Middle frontal gyrus (tissue), 1 donor: ENCODE measurements around the gene ARID1B.

ENCODE experiments used
- DNase-seq: peaks from one replicate; pipeline ENCODE4 v3.0.0-alpha.2; 2015; ENCODE audit warnings: low spot score; ENCODE audit errors: extremely low spot score

The ARID1B gene

DNA sequence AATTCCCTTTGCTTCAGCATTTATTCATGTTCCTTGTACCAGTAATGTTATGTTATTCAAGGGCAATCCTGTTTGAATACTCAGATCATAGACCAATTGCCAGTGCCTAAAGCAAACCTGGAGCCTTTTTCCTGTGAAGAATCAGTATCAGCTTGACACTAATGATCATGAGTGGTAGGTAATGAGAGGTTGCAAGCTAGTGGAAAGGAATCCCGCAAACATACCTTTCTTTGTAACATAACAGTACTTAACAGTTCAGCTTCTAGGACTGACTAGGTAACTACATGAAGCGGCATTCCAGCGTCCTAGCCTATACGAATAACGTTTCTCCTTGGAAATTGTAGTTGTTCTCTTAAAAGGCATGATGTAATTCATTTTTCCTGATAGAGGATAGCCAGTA lies 292.4 kb downstream of the ARID1B start:
- DNase-seq, result no peak

DNA sequence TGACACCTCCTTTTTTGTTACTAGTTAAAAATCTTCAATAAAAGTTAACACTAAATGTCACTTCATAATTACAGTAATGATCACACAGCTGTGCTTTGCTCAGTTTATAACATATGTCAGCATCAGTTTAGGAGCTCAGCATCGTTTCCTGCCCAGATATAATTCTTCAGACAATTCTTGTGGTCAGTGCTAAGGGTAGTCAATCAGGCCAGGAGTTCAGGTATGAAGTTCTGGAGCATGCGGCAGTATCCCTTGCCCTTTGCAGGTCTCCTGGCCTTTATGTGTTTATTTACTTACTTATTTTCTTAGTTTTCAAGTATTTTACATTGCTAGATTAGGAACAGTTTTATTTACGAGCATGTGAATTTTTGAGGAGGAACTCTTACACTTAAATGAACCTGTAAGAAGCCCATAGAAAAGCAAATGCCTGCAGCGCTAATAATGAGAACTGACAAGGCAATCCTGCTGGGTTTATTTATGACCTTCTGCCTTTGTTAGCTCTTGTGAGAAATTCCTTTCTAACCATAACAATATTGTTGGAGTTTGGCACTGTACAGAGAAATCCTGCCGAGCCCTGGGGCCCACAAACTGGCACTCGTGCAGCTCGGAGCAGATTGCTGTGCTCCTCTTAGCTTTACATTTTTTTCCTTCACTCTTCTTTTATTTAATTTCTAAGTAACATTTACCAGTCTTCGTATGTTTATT lies 293.4 kb downstream of the ARID1B start:
- no peak for DNase-seq

DNA sequence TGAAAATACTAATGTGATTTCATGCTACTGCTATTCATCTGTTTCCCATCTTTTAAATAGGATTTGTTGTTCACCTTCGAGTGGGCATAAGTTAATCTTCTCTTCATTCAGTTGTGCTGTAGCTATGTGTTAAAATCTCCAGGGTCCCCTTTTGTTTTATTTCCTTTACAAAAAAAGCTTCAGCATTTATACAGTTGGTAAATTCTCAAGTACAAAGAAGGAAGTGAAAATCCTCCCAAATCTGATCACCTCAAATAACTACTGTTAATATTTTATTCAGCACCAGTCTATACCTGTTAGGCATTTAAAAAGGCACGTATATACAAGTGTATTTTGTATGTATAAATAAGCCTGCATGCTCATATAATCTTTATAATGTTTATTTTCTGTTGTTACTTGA lies 294.9 kb downstream of the ARID1B start:
- DNase-seq, result no peak

DNA sequence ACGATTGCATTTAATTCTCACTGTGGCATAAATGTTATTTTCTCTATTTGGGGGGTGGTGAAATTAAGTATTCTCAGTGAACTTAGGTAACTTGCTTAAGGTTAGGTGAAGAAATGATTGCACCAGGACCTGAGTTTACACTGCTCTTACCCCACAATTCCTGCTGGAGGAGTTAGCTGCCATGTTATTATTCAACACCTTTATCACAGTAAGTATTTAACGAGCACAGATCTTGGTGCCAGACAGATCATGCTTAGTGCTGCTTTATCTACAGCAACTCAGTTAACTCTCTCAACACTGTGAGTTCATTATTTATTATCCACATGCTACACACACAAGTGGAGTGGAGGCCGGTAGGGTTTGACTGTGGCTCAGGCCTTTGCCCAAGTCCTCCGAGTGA lies 296.4 kb downstream of the ARID1B start:
- no peak for DNase-seq

DNA sequence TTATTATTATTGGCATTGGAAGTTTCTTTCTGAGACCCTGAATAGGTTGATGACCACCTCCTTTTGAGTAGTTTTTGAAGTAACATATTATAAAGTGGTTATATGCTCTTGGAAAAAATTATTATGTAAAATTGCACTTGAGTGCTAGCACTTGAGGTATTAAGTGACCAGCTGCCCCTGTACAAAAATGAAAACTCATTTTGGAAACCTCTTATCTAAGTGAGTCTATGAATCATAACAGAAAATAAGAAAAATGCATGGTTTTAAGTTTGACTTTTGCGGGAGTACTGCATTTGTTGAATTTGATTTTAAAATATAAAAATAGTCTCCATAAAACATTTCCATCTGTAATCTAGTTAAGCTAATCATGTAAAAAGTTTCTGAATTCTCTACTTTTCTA lies 297.8 kb downstream of the ARID1B start:
- DNase-seq, result no peak

DNA sequence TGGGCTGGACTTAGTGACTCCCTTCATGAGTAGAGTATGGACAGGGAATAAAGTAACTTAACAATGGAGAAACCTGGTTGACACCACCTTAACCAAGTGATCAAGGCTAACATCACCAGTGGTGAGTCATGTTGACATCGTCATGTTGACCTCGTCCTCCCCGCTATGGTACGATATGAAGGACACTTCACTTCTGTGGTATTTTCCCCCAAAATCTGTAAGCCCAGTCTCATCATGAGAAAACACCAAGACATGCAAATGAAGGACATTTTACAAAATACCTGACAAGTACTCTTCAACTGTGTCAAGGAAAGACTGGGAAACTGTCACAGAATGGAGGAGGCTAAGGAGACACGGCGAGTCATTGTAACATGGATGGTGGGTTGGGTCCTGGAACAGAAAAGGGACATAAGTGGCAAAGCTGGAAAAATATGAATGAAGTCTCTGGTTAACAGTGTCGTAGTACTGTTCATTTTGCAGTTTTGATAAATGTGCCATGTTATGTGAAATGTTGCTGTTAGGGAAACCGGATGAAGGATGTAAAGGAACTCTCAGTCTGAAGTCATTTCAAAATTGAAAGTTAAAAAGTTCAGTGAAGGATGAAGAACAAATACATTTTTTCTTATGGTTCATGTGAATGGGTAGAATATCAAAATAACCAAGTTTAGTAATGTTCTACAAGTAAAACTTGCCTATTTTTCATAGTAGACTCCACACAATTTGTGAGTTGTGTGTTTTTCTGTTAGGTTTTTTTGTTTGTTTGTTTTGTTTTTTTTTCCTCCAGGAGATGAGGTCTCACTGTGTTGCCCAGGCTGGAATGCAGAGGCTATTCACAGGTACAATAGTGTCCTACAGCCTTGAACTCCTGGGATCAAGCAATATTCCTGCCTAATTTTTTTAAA lies 298.6 kb downstream of the ARID1B start:
- DNase-seq, result no peak

DNA sequence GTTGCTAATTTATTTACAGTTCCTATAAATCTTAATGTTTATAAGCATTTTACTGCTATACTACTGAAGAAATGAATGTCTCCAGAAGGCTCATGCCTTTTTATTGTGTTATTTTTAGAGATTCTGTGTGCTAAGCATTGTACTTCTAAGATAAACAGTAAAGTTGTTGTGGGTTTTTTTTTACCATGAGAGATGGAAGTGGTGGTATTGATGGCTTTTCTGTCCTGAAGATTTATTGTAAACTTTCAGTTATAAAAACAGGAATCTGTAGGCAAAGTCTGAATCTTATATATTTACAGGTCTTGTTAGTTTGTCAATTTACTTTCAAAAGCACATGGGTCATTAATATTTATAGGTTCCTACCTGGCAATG lies 299.3 kb downstream of the ARID1B start:
- no peak for DNase-seq

DNA sequence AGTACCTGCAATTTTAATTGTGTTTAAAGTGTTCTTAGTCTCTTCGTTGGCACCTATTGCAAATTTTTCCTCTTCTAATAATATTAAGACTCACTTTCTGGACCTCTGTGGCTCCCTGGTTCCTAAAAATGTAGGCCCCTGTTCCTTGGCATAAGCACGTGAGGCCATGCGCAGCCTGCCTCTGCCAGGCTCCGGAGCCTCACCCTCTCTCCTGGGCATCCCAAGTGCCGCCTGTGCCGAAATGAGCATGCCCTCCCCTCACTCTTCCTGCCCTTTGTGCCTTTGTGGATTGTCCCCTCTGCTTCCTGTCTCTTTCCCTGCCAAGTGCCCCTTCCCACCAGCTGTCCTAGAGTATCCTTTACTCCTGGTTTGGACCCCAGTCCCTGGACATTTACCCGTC lies 300.1 kb downstream of the ARID1B start:
- no peak for DNase-seq

DNA sequence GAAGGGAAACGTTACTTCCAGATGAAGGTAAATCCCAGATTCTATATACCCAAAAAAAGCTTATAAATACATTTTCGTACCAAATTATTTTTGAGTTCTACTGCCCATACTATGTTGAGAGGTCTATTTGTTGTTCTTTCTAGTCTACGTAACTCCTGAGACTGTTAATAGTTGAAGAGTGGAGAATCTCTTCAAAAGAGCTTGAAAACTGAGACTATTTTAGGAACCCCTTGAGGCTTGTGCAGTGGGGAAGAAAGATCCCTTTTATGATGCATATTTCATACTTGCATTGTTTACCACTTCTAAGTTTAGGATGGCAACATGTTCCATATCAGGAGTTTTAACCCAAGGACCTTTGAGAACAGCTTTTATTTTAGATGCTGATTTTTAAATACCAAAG lies 301.1 kb downstream of the ARID1B start:
- DNase-seq, result no peak

DNA sequence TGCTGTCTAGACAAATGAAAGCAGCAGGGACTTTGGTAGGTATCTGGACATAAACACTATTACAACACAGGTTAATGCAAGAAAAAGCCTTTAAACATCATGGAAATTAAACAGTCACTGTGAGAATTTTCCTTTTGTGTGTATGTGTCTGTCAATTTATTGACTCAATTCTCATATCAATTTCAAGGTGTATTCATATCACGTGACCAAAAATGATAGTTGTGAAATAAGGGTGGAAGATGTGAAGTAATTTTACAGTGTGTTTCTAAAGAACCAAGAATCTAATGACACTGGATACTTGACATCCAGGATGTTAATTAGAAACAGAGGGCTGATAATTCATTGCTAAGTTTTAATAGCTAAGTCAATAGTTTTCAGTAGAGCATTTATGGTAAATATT lies 302.1 kb downstream of the ARID1B start:
- no peak for DNase-seq

DNA sequence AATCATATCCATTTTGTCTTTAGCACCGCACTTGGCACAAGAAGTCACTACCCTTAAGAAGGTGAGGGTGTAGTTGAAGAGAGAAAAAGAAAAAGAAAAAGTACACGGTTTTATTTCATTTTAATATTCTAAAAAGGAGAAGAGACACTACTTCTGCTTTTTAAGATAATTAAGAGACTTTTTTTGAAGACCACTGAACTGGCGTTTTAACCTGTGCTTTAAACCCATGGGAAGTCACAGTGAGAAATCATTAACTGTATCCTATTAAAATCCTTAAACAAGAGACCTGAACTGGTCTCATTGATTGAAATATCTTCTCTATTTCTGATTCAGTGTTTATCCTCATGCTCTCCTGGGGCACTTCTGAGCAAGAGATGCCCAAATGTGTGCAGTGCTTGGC lies 302.6 kb downstream of the ARID1B start:
- no peak for DNase-seq

DNA sequence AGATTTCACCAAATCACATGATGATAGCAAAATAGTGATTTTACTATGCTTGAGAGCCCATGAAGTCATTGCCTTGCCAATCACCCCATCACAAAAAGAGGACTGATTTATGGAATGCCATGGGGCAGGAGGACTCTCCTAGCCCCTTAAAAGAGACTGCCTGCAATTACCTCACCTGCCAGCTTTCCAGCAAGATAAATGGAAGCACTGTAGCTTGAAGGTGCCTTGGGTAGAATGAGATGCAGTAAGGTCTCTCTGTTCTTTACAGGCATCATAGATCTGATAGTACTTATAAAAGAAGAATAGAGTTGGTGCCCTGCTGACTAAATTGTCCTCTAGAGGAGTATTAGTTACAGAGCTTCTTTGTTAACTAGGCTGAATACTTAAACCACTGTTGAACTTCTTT lies 303.8 kb downstream of the ARID1B start:
- DNase-seq, result no peak

DNA sequence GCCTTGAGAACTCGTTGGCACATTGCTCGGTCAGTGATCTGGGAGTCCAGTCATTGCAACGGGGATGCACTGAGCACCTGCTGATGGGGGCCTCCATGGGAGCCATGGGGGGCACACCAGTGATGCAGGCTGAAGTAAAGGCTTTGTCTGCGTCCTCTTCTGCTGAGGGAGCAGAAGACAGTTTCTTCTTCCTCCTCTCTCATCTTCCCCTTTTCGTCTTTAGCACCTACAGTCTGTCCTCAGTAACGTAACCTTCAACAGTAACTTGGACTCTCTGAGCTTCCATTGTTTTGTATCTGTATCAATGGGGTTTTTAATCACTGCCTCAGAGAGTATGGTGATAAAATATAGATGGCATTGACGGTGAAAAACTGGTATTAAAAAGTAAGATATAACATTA lies 306.2 kb downstream of the ARID1B start:
- no peak for DNase-seq

DNA sequence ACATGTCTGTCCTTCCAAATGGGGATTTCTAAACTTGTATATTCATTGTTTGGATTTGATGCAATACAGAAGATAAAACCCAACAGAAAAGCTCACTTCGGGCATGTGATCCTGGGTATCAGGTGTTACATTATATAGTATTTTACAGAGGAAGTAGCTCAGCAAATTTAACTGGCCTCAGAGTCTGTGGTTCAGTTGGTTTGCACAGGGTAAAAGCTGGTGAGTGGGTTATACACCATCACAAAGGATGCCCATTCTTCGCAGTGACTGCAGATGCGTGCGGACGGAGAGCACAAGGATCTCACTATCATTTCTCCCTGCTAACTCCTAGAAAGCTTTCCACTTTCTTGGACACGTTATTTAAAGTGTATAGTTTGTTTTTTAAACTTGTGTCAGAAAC lies 309.5 kb downstream of the ARID1B start:
- no peak for DNase-seq

DNA sequence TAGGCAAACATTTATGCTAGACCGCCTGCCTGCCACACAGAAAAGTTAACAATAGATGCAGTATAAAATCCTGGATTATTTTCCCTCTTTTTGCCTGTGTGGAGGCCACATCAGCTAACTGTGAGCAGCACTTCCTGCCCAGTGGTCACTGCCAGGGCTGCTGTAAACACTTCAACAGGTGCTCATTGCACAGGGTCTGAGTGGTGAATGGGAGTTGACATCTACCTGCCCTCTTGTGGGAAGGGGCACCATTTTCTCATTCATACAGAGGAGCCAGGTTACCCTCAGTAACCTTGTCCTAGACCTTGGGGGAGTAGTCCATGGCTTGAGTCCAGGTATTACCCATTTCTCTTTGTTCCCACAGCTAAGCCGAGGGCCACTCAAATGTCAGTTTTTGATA lies 310.8 kb downstream of the ARID1B start:
- no peak for DNase-seq

DNA sequence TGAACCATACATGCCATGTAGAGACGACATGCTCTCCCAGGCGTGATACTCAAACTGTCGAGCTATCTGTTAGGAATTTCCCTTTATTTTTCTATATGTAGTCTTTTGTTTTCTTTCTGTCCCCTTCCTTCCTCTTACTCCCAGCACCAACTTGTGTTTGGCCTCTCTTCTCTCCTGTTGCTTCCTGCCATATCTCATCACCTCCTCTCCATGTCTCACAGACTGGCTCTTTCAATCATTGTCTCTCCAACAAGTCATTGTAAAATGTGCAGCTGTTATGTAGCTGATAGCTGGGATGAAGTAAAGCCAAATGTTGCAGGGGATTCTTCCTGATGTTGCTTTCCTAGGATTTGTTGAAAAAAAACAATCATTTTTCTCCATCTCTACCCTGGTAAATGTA lies 311.7 kb downstream of the ARID1B start:
- no peak for DNase-seq

DNA sequence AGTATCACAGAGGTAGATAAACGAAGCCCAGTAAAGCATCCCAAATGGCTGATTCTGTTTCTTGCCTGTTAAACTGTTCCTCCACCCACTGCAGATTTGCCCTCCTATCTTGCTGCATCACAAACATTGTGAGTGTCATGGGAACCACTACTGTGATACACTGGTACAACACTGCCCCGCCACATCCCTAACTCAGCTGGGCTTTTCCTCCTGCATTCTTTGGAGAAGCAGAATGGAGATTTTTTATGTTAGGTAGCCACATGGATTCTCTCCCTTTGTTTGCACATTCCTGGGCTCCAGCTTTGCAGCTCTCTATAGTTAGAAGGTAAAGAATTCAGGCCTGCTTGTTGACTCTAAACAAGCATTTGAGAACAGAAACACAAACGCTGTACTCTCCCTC lies 312.1 kb downstream of the ARID1B start:
- no peak for DNase-seq

DNA sequence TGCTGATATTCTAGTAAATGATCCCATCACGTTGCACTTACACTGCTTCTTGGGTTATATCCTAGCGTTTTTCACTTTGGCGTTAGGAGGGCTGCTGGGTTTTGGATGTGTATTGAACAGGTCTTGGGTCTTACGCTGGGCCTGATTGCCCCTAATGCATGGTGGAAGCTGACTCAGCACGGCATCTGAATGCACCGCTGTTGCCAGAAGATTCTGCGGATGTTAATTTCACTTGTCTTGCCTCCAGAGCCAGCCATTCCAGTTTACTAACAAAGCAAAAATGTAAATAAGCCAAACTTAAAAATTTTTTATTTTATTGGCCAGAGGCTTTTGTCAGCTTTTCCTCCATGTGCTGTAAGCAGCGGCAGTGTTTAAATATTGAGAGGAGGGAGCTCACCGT lies 312.7 kb downstream of the ARID1B start:
- DNase-seq, result no peak

DNA sequence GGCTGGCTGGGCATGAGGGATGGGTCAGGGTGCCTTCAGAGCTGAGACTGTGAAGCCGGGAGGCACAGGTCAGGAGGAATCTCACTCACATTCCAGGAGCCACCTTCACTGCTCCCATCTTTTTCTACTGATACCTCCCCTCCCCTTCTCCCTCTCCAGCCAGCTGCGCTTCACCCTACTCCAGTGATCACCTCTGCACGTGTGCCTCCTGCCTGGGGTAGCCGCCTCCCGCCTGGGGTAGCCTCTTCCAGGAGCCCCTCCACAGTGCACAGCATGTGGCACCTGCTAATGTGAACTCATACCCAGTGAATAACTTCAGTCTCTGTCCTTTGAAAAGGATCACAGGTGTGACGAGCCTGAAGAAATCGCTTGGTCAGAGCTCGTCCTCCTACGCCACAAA lies 313.6 kb downstream of the ARID1B start:
- DNase-seq, result no peak

DNA sequence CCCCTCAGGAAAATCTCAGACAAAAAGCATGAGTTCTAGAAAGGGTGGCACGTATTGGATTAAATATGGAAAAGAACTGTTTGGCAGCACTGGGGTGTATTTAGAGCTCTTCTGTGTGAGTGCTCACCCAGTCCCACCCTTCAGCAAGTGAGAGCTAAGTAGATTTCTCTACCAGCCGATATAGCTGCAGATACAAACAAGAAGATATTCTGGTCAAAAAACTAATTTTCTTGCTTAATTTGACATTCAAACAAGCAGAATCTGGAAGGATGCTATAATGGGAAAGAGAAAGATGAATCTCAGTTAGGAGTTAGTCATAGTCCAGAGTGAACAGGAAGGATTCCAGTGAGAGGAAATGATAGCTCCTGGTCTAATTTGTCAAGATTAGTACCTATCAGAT lies 314.1 kb downstream of the ARID1B start:
- no peak for DNase-seq

DNA sequence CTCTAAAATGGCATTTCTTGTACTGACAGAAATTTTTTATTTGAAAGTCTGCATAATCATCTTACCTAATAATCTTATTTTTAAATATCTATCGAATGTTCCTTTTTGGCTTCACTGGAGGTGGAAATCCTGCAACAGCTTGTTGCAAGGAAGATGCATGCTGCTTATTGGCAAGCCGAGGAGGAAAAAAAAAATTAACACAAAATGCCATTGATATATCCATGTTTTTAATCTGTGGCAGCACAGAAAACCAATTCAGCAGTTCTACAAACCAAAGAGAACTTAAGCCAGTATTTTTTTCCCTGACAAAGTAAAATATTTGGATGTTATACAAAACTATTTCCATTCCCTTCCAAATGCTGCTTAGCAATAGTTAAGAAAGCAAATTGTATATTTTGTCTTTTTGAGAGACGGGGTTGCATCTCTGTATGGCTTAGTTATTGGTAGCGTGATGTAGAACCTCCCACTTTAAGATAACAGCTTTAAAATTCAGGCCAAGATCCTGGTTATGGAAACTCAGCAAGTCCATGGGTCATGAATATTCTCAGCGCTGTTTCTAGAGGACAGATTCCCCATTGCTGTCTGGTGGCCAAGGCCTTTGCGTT lies 314.8 kb downstream of the ARID1B start:
- DNase-seq, result no peak

DNA sequence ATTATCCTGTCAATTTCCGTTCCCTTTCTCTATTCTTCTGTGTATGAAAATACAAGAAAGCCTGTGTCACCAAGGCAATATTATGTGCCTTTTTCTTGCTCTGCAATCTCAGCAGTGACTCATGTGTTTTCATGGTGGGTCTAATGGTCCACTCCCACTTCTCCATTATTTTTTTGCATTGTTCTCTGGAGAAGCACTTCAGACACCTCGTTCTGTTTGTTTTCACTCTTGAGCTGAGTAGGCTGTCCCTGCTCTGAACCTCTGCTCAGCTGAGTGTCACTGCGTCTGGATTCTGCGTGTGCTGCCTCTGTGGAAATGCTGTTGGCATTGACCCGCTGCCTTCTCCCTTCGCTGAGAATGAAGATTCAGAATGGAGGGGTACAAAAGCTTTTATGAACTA lies 315.6 kb downstream of the ARID1B start:
- no peak for DNase-seq

DNA sequence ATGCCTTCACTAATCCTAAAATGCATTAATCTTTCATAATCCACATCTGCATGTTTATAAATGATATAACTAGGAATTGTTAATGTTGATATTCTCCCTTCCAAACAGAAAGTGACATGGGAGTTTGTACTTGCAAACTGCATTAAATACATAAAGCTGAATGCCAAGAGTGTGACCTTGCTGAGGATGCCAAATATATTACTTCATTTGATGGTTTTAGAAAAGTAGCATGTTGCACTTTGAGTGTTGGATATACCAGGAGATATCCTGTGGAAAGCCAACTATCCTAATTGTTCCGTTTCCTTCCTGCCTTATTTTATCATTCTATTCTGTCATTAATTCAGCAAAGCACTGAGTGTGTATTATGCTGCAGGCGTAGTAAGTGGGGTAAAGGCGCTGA lies 316.4 kb downstream of the ARID1B start:
- DNase-seq, result no peak
